PFSK-1 (cell line): ENCODE measurements around the gene CHD3.

ENCODE experiments used
- FOXP2 ChIP-seq: optimal IDR thresholded peaks from 2 replicates; pipeline ENCODE3; 2011; ENCODE audit warnings: borderline replicate concordance, control low read depth, inconsistent platforms; ENCODE audit not compliant: insufficient read depth; ENCODE audit errors: extremely low read length, extremely low read depth
- POLR2AphosphoS5 ChIP-seq: IDR thresholded peaks from 2 replicates; pipeline ENCODE4 v1.6.1; 2012; ENCODE audit warnings: low read depth, mild to moderate bottlenecking, control low read depth, low read length, moderate library complexity
- SIN3A ChIP-seq: IDR thresholded peaks from 2 replicates; pipeline ENCODE4 v1.6.1; 2012; ENCODE audit warnings: mild to moderate bottlenecking, low read length, moderate library complexity, borderline replicate concordance; ENCODE audit not compliant: insufficient read depth
- TAF1 ChIP-seq: IDR thresholded peaks from 2 replicates; pipeline ENCODE4 v1.6.1; 2012; ENCODE audit warnings: low read length, control low read depth, borderline replicate concordance; ENCODE audit not compliant: insufficient read depth
- TF ChIP-seq, protein P1 (sequence below), 2 experiments: IDR thresholded peaks; 2 replicates each; pipeline versions ENCODE4 v1.6.1 to v1.8.0; 2011 to 2012; ENCODE audit warnings: low read depth in 2 of 2, low read length in 2 of 2, control low read depth in 1 of 2, inconsistent platforms in 1 of 2, mild to moderate bottlenecking in 1 of 2, moderate library complexity in 1 of 2; ENCODE audit not compliant: insufficient read depth in 1 of 2

- TF ChIP-seq FOXP2 (no peak), SIN3A (no peak), POLR2AphosphoS5 (no peak), TAF1 (no peak)
- TF ChIP-seq, protein P1, sequence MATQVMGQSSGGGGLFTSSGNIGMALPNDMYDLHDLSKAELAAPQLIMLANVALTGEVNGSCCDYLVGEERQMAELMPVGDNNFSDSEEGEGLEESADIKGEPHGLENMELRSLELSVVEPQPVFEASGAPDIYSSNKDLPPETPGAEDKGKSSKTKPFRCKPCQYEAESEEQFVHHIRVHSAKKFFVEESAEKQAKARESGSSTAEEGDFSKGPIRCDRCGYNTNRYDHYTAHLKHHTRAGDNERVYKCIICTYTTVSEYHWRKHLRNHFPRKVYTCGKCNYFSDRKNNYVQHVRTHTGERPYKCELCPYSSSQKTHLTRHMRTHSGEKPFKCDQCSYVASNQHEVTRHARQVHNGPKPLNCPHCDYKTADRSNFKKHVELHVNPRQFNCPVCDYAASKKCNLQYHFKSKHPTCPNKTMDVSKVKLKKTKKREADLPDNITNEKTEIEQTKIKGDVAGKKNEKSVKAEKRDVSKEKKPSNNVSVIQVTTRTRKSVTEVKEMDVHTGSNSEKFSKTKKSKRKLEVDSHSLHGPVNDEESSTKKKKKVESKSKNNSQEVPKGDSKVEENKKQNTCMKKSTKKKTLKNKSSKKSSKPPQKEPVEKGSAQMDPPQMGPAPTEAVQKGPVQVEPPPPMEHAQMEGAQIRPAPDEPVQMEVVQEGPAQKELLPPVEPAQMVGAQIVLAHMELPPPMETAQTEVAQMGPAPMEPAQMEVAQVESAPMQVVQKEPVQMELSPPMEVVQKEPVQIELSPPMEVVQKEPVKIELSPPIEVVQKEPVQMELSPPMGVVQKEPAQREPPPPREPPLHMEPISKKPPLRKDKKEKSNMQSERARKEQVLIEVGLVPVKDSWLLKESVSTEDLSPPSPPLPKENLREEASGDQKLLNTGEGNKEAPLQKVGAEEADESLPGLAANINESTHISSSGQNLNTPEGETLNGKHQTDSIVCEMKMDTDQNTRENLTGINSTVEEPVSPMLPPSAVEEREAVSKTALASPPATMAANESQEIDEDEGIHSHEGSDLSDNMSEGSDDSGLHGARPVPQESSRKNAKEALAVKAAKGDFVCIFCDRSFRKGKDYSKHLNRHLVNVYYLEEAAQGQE (IDR thresholded peaks at IDR 0.05; ENCODE audit: insufficient read depth in 1 of 2, low read depth in 2 of 2, low read length in 2 of 2): no peak
These were observed 39.0 kb downstream of the CHD3 start for GRCh38 chr17:7927596-7927995.
